ENCODE measurements around the gene DOK6. TPM values are rescaled to one million over a fixed set of nuclear protein-coding genes. Genes with fewer than 3 reads are reported as not detected.

Gene DOK6
- total and polyA plus RNA-seq, 5 experiments from 2014 or later, result 0.02 to 0.12 (median 0.06) TPM; not detected in 2

- DNase-seq, result peak in 4 of 10 donors; percentile 12 to 61 (median 36)
- H3K9me3 Mint-ChIP-seq, result peaks cover 8 to 40% (median 12%) of the 10 kb centered on the region in 9 donors
- POLR2A ChIA-PET, result no interaction called here
These were observed 355.3 kb downstream of the DOK6 start for GRCh38 chr18:69755856-69756496.

GRCh38 chr18:69757733-69758132 is 357.0 kb downstream of the DOK6 start:
- POLR2A ChIA-PET, result no interaction called here
- H3K9me3 Mint-ChIP-seq, result peaks cover 8 to 40% (median 12%) of the 10 kb centered on the region in 9 donors
- H3K4me1 Mint-ChIP-seq, result peaks cover 15 to 48% (median 33%) of the 10 kb centered on the region in 4 donors
- peak overlapping the region in 4 of 10 donors; percentile 11 to 79 (median 28) for H3K27ac Mint-ChIP-seq
- ATAC-seq (no peak), DNase-seq (no peak)
- H3K27me3 Mint-ChIP-seq, result no peaks in the 10 kb centered on the region
- peaks cover 10 to 41% (median 38%) of the 10 kb centered on the region in 3 donors for H3K36me3 Mint-ChIP-seq
- H3K4me3 Mint-ChIP-seq, result peak overlapping the region in 1 of 10 donors; percentile 36

More at GRCh38 chr18:69755856-69756496, 355.3 kb downstream of the DOK6 start:
- peak overlapping the region; percentile 20 to 91 (median 72) for H3K27ac Mint-ChIP-seq
- no peaks in the 10 kb centered on the region for H3K27me3 Mint-ChIP-seq
- peak; percentile 46 to 88 for ATAC-seq
- peaks cover 6 to 39% (median 33%) of the 10 kb centered on the region in 3 donors for H3K36me3 Mint-ChIP-seq
- H3K4me3 Mint-ChIP-seq, result peak overlapping the region in 9 of 10 donors; percentile 0 to 63 (median 24)
- peaks cover 15 to 48% (median 34%) of the 10 kb centered on the region in 4 donors for H3K4me1 Mint-ChIP-seq

GRCh38 chr18:69758458-69758857 is 357.8 kb downstream of the DOK6 start:
- POLR2A ChIA-PET, result no interaction called here
- H3K4me3 Mint-ChIP-seq, result no peak overlapping the region
- peak overlapping the region in 5 of 10 donors; percentile 8 to 67 (median 30) for H3K27ac Mint-ChIP-seq
- peaks cover 8 to 40% (median 12%) of the 10 kb centered on the region in 9 donors for H3K9me3 Mint-ChIP-seq
- no peak for DNase-seq
- H3K36me3 Mint-ChIP-seq, result peaks cover 8 to 46% (median 38%) of the 10 kb centered on the region in 3 donors
- peaks cover 13 to 44% (median 33%) of the 10 kb centered on the region in 4 donors for H3K4me1 Mint-ChIP-seq
- ATAC-seq, result no peak
- no peaks in the 10 kb centered on the region for H3K27me3 Mint-ChIP-seq

- POLR2A ChIA-PET, result no interaction called here
- Mint-ChIP-seq H3K4me1 (peaks cover 13 to 42% (median 32%) of the 10 kb centered on the region in 4 donors), H3K27me3 (no peaks in the 10 kb centered on the region)
These were observed 358.4 kb downstream of the DOK6 start for GRCh38 chr18:69759046-69759445.

GRCh38 chr18:69763002-69763401 is 362.3 kb downstream of the DOK6 start:
- Mint-ChIP-seq H3K4me1 (peaks cover 2 to 8% (median 7%) of the 10 kb centered on the region in 4 donors), H3K27ac (no peak overlapping the region), H3K4me3 (no peak overlapping the region), H3K27me3 (no peaks in the 10 kb centered on the region), H3K36me3 (peaks cover 4 to 16% (median 6%) of the 10 kb centered on the region in 3 donors), H3K9me3 (no peaks in the 10 kb centered on the region)
- POLR2A ChIA-PET, result no interaction called here
- DNase-seq (no peak), ATAC-seq (no peak)

More at GRCh38 chr18:69759046-69759445, 358.4 kb downstream of the DOK6 start:
- no peak for DNase-seq
- Mint-ChIP-seq H3K36me3 (peaks cover 6 to 49% (median 38%) of the 10 kb centered on the region in 3 donors), H3K9me3 (peaks cover 7 to 37% (median 12%) of the 10 kb centered on the region in 9 donors), H3K4me3 (no peak overlapping the region), H3K27ac (no peak overlapping the region)
- ATAC-seq, result no peak

GRCh38 chr18:69763821-69764220 is 363.1 kb downstream of the DOK6 start:
- peaks cover 0 to 2% (median 0%) of the 10 kb centered on the region in 4 donors for H3K4me1 Mint-ChIP-seq
- POLR2A ChIA-PET, result no interaction called here
- peaks cover 4 to 17% (median 6%) of the 10 kb centered on the region in 3 donors for H3K36me3 Mint-ChIP-seq
- no peaks in the 10 kb centered on the region for H3K27me3 Mint-ChIP-seq
- DNase-seq, result no peak
- H3K9me3 Mint-ChIP-seq, result no peaks in the 10 kb centered on the region
- H3K27ac Mint-ChIP-seq, result no peak overlapping the region
- no peak for ATAC-seq
- no peak overlapping the region for H3K4me3 Mint-ChIP-seq

- Mint-ChIP-seq H3K4me3 (no peak overlapping the region), H3K27me3 (no peaks in the 10 kb centered on the region), H3K4me1 (peaks cover 5 to 12% (median 11%) of the 10 kb centered on the region in 4 donors), H3K27ac (no peak overlapping the region), H3K36me3 (peaks cover 4 to 19% (median 18%) of the 10 kb centered on the region in 3 donors), H3K9me3 (peaks cover 0 to 12% (median 0%) of the 10 kb centered on the region in 9 donors)
- ATAC-seq, result no peak
- no peak for DNase-seq
- POLR2A ChIA-PET, result no interaction called here
These were observed 369.6 kb downstream of the DOK6 start for GRCh38 chr18:69770238-69770637.

GRCh38 chr18:69774831-69775230 is 374.1 kb downstream of the DOK6 start:
- DNase-seq (no peak), ATAC-seq (no peak)
- Mint-ChIP-seq H3K27me3 (no peaks in the 10 kb centered on the region), H3K9me3 (peaks cover 0 to 12% (median 0%) of the 10 kb centered on the region in 9 donors), H3K36me3 (peaks cover 1 to 18% (median 17%) of the 10 kb centered on the region in 3 donors), H3K4me3 (no peak overlapping the region), H3K27ac (no peak overlapping the region), H3K4me1 (peaks cover 5 to 10% (median 10%) of the 10 kb centered on the region in 4 donors)
- POLR2A ChIA-PET, result no interaction called here

GRCh38 chr18:69777248-69777647 is 376.6 kb downstream of the DOK6 start:
- peaks cover 5 to 10% (median 9%) of the 10 kb centered on the region in 4 donors for H3K4me1 Mint-ChIP-seq
- peaks cover 0 to 11% (median 10%) of the 10 kb centered on the region in 3 donors for H3K36me3 Mint-ChIP-seq
- DNase-seq, result no peak
- no peak for ATAC-seq
- no peaks in the 10 kb centered on the region for H3K27me3 Mint-ChIP-seq
- no peak overlapping the region for H3K4me3 Mint-ChIP-seq
- H3K27ac Mint-ChIP-seq, result no peak overlapping the region
- POLR2A ChIA-PET, result no interaction called here
- H3K9me3 Mint-ChIP-seq, result peaks cover 0 to 11% (median 0%) of the 10 kb centered on the region in 9 donors

- DNase-seq (no peak), ATAC-seq (no peak)
- Mint-ChIP-seq H3K36me3 (peaks cover 0 to 5% (median 3%) of the 10 kb centered on the region in 3 donors), H3K4me3 (no peak overlapping the region), H3K9me3 (peaks cover 0 to 7% (median 0%) of the 10 kb centered on the region in 9 donors), H3K27me3 (peaks cover 0 to 1% (median 0%) of the 10 kb centered on the region in 5 donors), H3K27ac (no peak overlapping the region), H3K4me1 (peaks cover 5 to 10% (median 9%) of the 10 kb centered on the region in 4 donors)
- POLR2A ChIA-PET, result no interaction called here
These were observed 378.0 kb downstream of the DOK6 start for GRCh38 chr18:69778680-69779079.

GRCh38 chr18:69780851-69781250 is 380.2 kb downstream of the DOK6 start:
- Mint-ChIP-seq H3K36me3 (peaks cover 0 to 1% (median 0%) of the 10 kb centered on the region in 3 donors), H3K27ac (no peak overlapping the region), H3K9me3 (no peaks in the 10 kb centered on the region), H3K27me3 (peaks cover 0 to 1% (median 0%) of the 10 kb centered on the region in 5 donors), H3K4me1 (no peaks in the 10 kb centered on the region), H3K4me3 (no peak overlapping the region)
- ATAC-seq, result no peak
- no peak for DNase-seq
- POLR2A ChIA-PET, result no interaction called here

- Mint-ChIP-seq H3K36me3 (peaks cover 0 to 1% (median 0%) of the 10 kb centered on the region in 3 donors), H3K4me3 (no peak overlapping the region), H3K27me3 (peaks cover 0 to 1% (median 0%) of the 10 kb centered on the region in 5 donors), H3K4me1 (no peaks in the 10 kb centered on the region), H3K9me3 (no peaks in the 10 kb centered on the region), H3K27ac (no peak overlapping the region)
- ATAC-seq (no peak), DNase-seq (no peak)
- POLR2A ChIA-PET, result no interaction called here
These were observed 384.1 kb downstream of the DOK6 start for GRCh38 chr18:69784815-69785214.

GRCh38 chr18:69785466-69785865 is 384.8 kb downstream of the DOK6 start:
- no peak for DNase-seq
- peaks cover 0 to 1% (median 0%) of the 10 kb centered on the region in 5 donors for H3K27me3 Mint-ChIP-seq
- no peak overlapping the region for H3K4me3 Mint-ChIP-seq
- ATAC-seq, result no peak
- no peaks in the 10 kb centered on the region for H3K9me3 Mint-ChIP-seq
- POLR2A ChIA-PET, result no interaction called here
- H3K36me3 Mint-ChIP-seq, result peaks cover 0 to 1% (median 0%) of the 10 kb centered on the region in 3 donors
- no peaks in the 10 kb centered on the region for H3K4me1 Mint-ChIP-seq
- no peak overlapping the region for H3K27ac Mint-ChIP-seq

All from naive thymus-derived CD8-positive, alpha-beta T cell (primary cell).